HG03432 (cell line): ENCODE measurements around the gene DPYSL3.
"Not testable (repeated sequence)": the region's sequence is repeated elsewhere in the genome, so short reads cannot be mapped to it uniquely, and the experiment has no call there.

Experiments used
- ATAC-seq: cut with Tn5 transposase; IDR thresholded peaks from one replicate; pipeline ENCODE4 v1.9.1; 2021; ENCODE audit warnings: mild to moderate bottlenecking, moderate library complexity; ENCODE audit not compliant: unreplicated experiment

Gene DPYSL3

DNA sequence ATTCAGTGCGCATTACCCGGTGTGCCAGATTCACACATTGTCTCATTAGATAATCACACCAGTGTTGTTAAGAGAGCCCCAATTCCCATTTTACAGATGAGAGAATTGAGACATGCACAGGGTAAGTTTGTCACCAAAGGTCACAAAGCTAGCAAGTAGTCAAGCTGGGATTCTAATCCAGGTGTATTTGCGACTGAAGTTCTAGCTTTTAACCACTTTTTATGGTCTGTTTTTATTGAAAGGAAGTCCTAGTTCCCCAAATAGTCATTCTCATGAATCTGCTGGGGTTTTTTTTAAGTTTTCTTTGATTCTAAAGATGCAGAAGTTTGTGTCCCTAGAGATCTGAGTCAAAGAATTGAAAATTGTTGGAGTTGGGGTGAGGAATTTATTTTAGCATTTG is 136.5 kb downstream of the DPYSL3 start:
- ATAC-seq, result no peak

GRCh38 chr5:147372191-147372590 is 137.7 kb downstream of the DPYSL3 start:
- ATAC-seq, result no peak

DNA sequence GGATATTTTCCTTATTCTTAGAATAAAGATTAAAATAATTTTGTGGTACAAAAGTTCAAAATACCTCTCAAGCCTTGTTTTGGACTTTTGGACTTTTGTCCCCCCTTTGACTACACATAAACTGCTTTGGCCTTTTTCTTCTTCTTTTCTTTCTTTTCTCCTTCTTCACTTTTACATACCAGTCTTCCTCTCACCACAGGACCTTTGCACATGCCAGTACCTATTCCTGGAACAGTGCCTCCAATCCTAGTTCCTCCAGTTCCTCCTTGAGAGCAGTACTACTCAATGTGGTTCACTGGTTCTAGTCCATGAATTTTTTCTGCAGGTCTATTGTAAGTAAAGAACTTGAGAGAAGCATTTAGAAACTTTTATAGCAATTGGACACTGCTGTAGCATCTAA is 138.6 kb downstream of the DPYSL3 start:
- no peak for ATAC-seq

DNA sequence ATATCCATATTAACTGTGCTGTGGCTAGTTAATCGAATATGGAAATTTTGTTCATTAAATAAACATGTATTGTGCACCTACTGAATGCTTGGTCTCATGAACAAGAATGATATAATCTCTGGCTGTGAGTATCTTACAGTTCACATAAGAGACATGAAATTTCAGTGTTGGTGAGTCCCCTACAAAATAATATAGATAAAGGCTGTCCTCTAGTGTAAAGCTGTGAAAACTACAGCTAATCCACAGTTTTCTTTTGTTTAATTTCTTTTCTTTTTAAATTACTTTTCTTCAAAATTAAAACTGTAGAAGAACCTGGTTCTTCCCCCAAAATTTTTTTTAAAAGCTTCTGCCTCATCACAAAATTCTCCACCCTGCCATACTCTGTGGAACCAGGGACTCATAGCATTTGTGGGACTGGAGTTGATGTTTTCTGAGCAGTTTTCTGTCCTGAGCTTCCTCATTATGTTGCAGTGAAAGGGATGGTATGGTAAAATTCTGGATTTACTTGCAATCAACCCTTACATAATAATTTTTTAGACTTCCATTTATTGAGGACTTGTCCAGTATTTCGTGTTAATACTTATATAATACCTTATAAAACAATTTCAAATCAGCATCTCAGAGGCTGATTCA is 140.0 kb downstream of the DPYSL3 start:
- ATAC-seq, result no peak

DNA sequence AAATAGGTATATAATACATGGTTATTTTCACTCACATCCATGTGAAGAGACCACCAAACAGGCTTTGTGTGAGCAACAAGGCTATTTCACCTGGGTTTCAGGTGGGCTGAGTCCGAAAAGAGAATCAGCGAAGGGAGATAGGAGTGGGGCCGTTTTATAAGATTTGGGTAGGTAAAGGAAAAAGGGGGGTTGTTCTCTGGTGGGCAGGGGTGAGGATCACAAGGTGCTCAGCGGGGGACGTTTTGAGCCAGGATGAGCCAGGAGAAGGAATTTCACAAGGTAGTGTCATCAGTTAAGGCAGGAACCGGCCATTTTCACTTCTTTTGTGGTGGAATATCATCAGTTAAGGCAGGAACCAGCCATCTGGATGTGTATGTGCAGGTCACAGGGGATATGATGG is 142.5 kb downstream of the DPYSL3 start:
- not testable (repeated sequence) for ATAC-seq

- no peak for ATAC-seq
Measured at GRCh38 chr5:147361441-147362175, 148.3 kb downstream of the DPYSL3 start.

DNA sequence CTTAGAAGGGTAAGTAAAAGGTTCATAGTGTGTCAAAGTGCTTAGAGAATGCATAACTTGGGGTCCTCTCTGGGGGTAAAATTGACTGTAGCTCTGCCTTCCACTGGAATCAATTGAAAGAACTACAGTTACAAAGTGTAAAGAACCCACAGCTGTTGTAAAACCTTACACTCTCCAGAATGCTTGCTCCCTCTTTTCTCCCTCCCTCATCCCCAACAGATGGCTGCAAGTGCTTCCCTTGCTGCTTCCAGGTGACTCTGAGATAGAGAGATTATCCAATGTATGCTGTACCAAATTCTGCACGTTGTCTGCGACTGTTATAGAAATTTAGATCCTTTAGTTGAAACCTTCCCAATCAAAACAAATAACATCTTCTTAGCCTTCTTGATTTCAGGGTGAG is 149.1 kb downstream of the DPYSL3 start:
- ATAC-seq, result no peak

DNA sequence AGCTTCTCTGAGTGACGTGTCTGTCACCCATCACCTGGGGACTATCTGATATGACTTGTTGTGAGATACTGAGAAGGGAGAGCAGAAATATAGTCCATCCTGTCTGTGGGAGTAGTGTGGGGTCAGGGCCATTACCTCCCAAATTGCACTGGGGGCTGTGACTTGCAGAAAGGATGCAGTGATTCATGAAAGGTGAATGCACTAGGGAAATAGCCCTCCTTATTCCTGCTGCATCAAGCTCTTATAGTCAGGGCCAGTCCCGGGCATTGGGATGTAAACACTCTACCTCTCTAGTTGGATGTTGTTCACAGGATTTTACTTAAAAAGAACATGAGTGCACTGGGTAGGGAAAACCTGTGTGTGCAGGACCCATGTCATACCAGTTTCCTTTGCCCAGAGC is 150.3 kb downstream of the DPYSL3 start:
- ATAC-seq, result no peak

- no peak for ATAC-seq
Measured at GRCh38 chr5:147359101-147359500, 150.8 kb downstream of the DPYSL3 start.

GRCh38 chr5:147349241-147349640 is 160.6 kb downstream of the DPYSL3 start:
- ATAC-seq, result no peak

- no peak for ATAC-seq
Measured at GRCh38 chr5:147348451-147348850, 161.4 kb downstream of the DPYSL3 start.

DNA sequence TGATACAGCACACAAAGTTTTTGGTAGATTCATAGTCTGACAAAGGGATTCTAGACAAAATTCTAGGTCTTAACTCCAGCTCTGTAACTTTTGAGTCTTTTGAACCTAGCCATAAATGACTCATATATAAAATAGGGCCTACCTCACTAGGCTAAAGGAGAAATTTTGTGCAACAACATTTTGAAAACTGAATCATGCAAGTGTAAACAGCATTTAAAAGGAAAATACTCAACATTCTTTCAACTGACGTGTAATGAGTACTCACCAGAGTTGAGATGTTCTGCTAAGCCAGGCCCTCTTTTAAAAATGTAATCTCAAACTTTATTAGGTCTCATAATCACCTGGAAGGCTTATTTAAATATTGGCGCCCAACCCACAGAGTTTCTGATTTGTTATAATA is 161.8 kb downstream of the DPYSL3 start:
- ATAC-seq, result no peak

DNA sequence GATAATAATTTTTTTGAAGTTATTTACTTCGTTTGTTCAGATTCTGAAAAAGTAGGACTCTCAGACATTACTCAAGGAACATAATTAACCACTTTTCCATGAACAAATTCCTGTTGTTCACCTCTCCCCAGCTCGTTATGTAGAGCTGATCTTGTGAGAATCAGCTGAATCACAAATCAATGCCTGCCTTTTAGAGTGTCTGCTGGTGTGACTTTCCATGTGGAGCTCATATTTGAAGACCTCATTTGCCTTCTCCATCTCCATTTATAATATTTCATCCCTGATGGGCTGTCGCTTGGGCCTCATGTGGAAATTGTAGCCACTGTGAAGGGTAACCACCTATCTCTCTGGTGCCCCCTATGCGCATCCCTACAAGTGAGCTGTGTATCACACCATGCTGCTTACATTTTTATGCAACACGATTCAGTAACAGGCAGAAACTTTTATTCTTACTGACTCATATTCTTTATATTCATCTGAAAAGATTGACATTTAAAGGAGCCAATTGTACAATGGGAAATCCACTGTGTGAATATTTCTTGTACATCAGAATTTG is 163.8 kb downstream of the DPYSL3 start:
- no peak for ATAC-seq

DNA sequence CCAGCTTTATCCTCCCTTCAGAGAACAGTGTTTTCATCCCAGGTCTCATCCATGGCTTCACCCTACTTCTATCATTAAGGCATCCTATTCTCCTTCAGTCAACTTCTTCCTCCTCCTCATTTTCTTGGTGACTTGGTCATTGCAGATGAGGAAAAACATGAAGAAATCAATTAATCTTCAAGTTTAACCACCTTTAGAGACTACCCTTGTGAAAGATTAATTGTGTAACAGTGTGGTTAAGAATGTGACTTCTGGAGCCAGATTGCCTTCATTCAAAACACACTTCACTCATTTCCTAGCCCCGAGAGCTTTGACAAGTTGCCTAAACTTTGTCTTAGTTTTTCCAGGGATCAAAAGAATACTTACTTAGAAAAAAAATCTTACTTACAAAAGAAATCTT is 165.0 kb downstream of the DPYSL3 start:
- ATAC-seq, result no peak

DNA sequence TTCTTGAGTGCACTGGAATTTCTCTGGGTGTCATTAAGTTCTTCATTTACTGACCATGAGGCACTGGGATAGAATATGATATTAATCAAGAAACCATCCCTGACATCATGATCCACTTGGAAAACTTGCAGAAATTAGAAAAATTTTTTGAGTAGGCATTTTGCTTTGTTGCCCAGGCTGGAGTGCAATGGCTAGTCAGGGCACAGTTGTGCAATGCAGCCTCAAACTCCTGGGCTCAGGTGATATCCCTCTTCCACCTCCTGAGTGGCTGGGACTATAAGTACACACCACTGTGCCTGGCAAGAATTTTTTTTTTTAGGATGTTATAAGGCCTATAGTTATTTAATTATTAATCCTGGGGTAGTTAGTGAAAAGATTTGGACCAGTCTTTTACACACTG is 168.5 kb downstream of the DPYSL3 start:
- ATAC-seq, result no peak

DNA sequence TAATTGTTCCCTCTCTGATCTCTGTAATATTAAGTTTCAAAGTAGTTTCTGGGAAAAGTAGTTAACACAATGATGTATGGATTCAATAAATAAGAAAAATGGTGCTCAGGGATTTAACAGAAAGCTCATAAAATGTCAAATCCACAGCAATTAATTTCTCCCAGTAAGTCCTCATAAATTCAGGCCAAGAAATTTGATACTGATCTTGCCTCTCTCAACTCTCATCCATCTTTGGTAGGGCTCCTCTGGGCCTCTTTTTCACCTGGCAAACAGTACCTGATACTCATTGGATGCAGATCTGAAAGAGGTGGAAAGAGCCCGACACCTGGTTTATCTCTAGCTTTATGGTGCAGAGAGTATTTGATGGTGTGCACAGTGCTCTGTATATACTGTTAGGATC is 168.9 kb downstream of the DPYSL3 start:
- no peak for ATAC-seq
